OCI-LY7 (cell line): ENCODE measurements around the gene ANKRD33B. TPM values are rescaled to one million over a fixed set of nuclear protein-coding genes. Genes with fewer than 3 reads are reported as not detected.

Source experiments
- BruUV-seq: library from RNA; stranded (reverse); fragments of 400-500 nt; replicated peaks from 2 replicates; lab custom pipeline; 2021; lab: Mats Ljungman, UMichigan
- CTCF ChIA-PET: fragments of 300-600 bp; sonication (Branson Sonifier 250); formaldehyde crosslinking; loops from one replicate; lab custom pipeline; 2022; ENCODE audit warnings: antibody characterized with exemption; ENCODE audit not compliant: unreplicated experiment; lab: Charles Lee
- POLR2A ChIA-PET: fragments of 300-600 bp; sonication (Branson Sonifier 250); formaldehyde crosslinking; loops from one replicate; lab custom pipeline; 2022; ENCODE audit warnings: antibody characterized with exemption; lab: Charles Lee
- DNase-seq: peaks from one replicate; pipeline ENCODE4 v3.0.0-alpha.2; 2015; ENCODE audit warnings: low spot score
- H2AFZ ChIP-seq: fragments of 200-600 bp; sonication (generic), shearing (Covaris generic); 2 replicates; pipeline ENCODE4 v1.6.1; 2014; ENCODE audit warnings: mild to moderate bottlenecking, antibody characterized with exemption, low read length, moderate library complexity
- H3K27ac ChIP-seq: fragments of 200-600 bp; sonication (generic); 2 replicates; pipeline ENCODE4 v1.5.1; 2014; ENCODE audit warnings: mixed run types, low read depth, mild to moderate bottlenecking, moderate library complexity, low read length, inconsistent platforms; ENCODE audit not compliant: poor library complexity, severe bottlenecking
- H3K36me3 ChIP-seq: fragments of 200-600 bp; sonication (generic); 2 replicates; pipeline ENCODE4 v1.6.1; 2014; ENCODE audit warnings: mild to moderate bottlenecking, antibody characterized with exemption, low read length, moderate library complexity, mixed read lengths; ENCODE audit not compliant: insufficient read depth
- H3K4me1 ChIP-seq: fragments of 200-600 bp; sonication (generic); 2 replicates; pipeline ENCODE4 v1.5.1; 2014; ENCODE audit warnings: mild to moderate bottlenecking, low read length; ENCODE audit not compliant: insufficient read depth, poor library complexity, severe bottlenecking
- H3K4me2 ChIP-seq: fragments of 200-600 bp; sonication (generic); 2 replicates; pipeline ENCODE4 v1.6.1; 2014; ENCODE audit warnings: mild to moderate bottlenecking, low read length
- H3K4me3 ChIP-seq: fragments of 200-600 bp; sonication (generic); 2 replicates; pipeline ENCODE4 v1.5.1; 2014; ENCODE audit warnings: mild to moderate bottlenecking, low read depth, low read length; ENCODE audit not compliant: poor library complexity, severe bottlenecking
- H3K79me2 ChIP-seq: fragments of 200-600 bp; sonication (generic); 2 replicates; pipeline ENCODE4 v1.6.1; 2016; ENCODE audit warnings: low read depth, mild to moderate bottlenecking, low read length, moderate library complexity, mixed read lengths; ENCODE audit not compliant: insufficient read depth
- H3K9me2 ChIP-seq: fragments of 200-600 bp; sonication (generic); 2 replicates; pipeline ENCODE4 v1.6.1; 2016; ENCODE audit warnings: mild to moderate bottlenecking, low read length, mixed read lengths; ENCODE audit not compliant: insufficient read depth
- H3K9me3 ChIP-seq: fragments of 200-600 bp; sonication (generic); 2 replicates; pipeline ENCODE4 v1.6.1; 2014; ENCODE audit warnings: mild to moderate bottlenecking, mixed run types, low read length, mixed read lengths
- H4K20me1 ChIP-seq: fragments of 200-600 bp; sonication (generic); 2 replicates; pipeline ENCODE4 v1.6.1; 2014; ENCODE audit warnings: mild to moderate bottlenecking, antibody characterized with exemption, low read length, moderate library complexity, mixed read lengths; ENCODE audit not compliant: insufficient read depth
- CTCF ChIP-seq: fragments of 200-600 bp; sonication (generic); conservative IDR thresholded peaks from 2 replicates; pipeline ENCODE4 v1.5.1; 2014; ENCODE audit warnings: mild to moderate bottlenecking, antibody characterized with exemption, low read length, moderate library complexity, mixed read lengths
- EZH2phosphoT487 ChIP-seq: fragments of 200-600 bp; sonication (generic); IDR thresholded peaks from 2 replicates; pipeline ENCODE4 v1.6.1; 2018; ENCODE audit warnings: low read depth, borderline replicate concordance, mild to moderate bottlenecking, mixed run types, antibody characterized with exemption, low read length, moderate library complexity, mixed read lengths
- intact Hi-C: fragments of 100-400 bp; cut with micrococcal nuclease; formaldehyde crosslinking; loops from one replicate; pipeline ENCODE4 v1.10.0; 2022; ENCODE audit not compliant: unreplicated experiment
- total RNA-seq, 2 experiments: library from RNA; depleted of rRNA in 1 of 2; stranded (reverse); fragments of >200 nt in 1 of 2; shearing (Covaris generic) in 1 of 2; gene quantifications; 2 replicates each; pipeline ENCODE4 v1.2.3, GENCODE V29; 2014 to 2022

ANKRD33B gene
- total RNA-seq, 2 experiments from 2014 or later = 5.6 to 11.4 TPM

GRCh38 chr5:10590226-10590999 lies 26.5 kb downstream of the ANKRD33B start:
- ChIA-PET POLR2A (interaction anchor here (0.9 kb wide), 1 partner anchor 15 kb away, joined by 4 read pairs; no protein-coding TSS in a partner anchor), CTCF (no interaction called here)
- Histone ChIP-seq H3K9me3 (peaks cover 17% of the 10 kb centered on the region; the same call in 1 of the 2 replicates), H2AFZ (no peak overlapping the region), H3K4me3 (no peak overlapping the region), H3K27ac (no peak overlapping the region), H3K4me1 (peaks cover 24% of the 10 kb centered on the region), H3K9me2 (no peaks in the 10 kb centered on the region), H3K36me3 (no peaks in the 10 kb centered on the region; the same call in 1 of the 2 replicates), H3K79me2 (peaks cover 5% of the 10 kb centered on the region; the same call in 1 of the 2 replicates), H4K20me1 (no peaks in the 10 kb centered on the region), H3K4me2 (no peak overlapping the region)
- intact Hi-C loops = no loop called here
- no peak for TF ChIP-seq EZH2phosphoT487
- TF ChIP-seq CTCF = no peak
- BruUV-seq = no TSS peak
- no peak for DNase-seq

GRCh38 chr5:10591159-10591558 lies 27.3 kb downstream of the ANKRD33B start:
- H3K36me3 ChIP-seq = no peaks in the 10 kb centered on the region; the same call in 1 of the 2 replicates
- H4K20me1 ChIP-seq = no peaks in the 10 kb centered on the region
- intact Hi-C loops = no loop called here
- ChIA-PET POLR2A (interaction anchor here (2.1 kb wide), 1 partner anchor 36 kb away, joined by 8 read pairs; no protein-coding TSS in a partner anchor), CTCF (interaction anchor here (1.8 kb wide), 1 partner anchor 36 kb away, joined by 7 read pairs; no protein-coding TSS in a partner anchor)
- no peak overlapping the region for H3K4me3 ChIP-seq
- no peaks in the 10 kb centered on the region for H3K9me2 ChIP-seq
- H3K4me1 ChIP-seq = peaks cover 22% of the 10 kb centered on the region
- no peak for DNase-seq
- H3K79me2 ChIP-seq = peaks cover 5% of the 10 kb centered on the region; the same call in 1 of the 2 replicates
- no peak overlapping the region for H3K27ac ChIP-seq
- TF ChIP-seq EZH2phosphoT487 (no peak), CTCF (no peak)
- no peak overlapping the region for H3K4me2 ChIP-seq
- BruUV-seq = no TSS peak
- no peak overlapping the region for H2AFZ ChIP-seq
- peaks cover 17% of the 10 kb centered on the region; the same call in 1 of the 2 replicates for H3K9me3 ChIP-seq
